Prostate gland (tissue), 2 donors: ENCODE results near the gene TMIGD1.

Experiments
- CTCF ChIP-seq, 4 experiments: fragments of 200-600 bp in 2 of 4; fragments of 450-650 bp in 2 of 4; sonication (generic) in 2 of 4; IDR thresholded peaks; 1 replicate in 3 of 4; 2 replicates in 1 of 4; pipeline ENCODE4 v1.5.1; 2016 to 2019; ENCODE audit warnings: antibody characterized with exemption in 4 of 4, mild to moderate bottlenecking in 2 of 4, moderate library complexity in 2 of 4
- POLR2A ChIP-seq: fragments of 450-650 bp; IDR thresholded peaks from one replicate; pipeline ENCODE4 v1.6.1; 2016; ENCODE audit warnings: antibody characterized with exemption, mild to moderate bottlenecking
- POLR2AphosphoS5 ChIP-seq: sonication (generic); formaldehyde crosslinking; IDR thresholded peaks from one replicate; pipeline ENCODE4 v1.6.1; 2017; ENCODE audit warnings: antibody characterized with exemption

- no peak for TF ChIP-seq CTCF (IDR thresholded peaks at IDR 0.05)
- no peak for TF ChIP-seq POLR2AphosphoS5
- TF ChIP-seq POLR2A = no peak
These were observed 33.0 kb downstream of the TMIGD1 start for GRCh38 chr17:30300818-30301217.
